HG03064 (cell line): ENCODE results near the gene SLC6A19.

Source experiments
- ATAC-seq: cut with Tn5 transposase; IDR thresholded peaks from one replicate; pipeline ENCODE4 v1.9.1; 2021; ENCODE audit warnings: low read depth; ENCODE audit not compliant: unreplicated experiment

Gene SLC6A19

DNA sequence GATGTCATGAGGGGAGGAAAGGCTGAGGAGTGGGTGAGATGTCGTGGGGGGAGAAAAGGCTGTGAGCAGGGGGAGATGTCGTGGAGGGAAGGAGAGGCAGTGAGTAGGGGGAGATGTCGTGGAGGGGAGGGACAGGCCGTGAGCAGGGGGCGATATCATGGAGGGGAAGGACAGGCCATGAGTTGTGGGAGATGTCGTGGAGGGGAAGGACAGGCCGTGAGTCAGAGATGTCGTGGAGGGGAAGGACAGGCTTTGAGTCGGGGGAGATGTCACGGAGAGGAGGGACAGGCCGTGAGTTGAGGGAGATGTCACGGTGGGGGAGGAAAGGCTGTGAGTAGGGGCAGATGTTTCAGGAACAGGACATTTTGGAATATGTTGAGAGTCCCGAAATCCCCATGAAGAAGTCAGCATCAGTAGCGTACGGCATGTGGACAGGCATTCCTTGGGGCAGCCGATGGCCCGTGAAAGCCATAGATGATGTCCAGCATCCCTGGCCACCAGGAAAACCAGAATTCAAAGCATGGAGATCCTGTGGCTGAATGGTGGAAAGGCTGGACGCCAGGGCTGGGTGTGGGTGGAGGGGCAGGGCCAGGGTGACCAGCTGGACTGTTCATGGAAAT, 8.3 kb upstream of the SLC6A19 start:
- no peak for ATAC-seq

GRCh38 chr5:1193591-1193985, 7.8 kb upstream of the SLC6A19 start:
- ATAC-seq = no peak

- ATAC-seq = no peak
Measured at GRCh38 chr5:1194378-1194777, 7.0 kb upstream of the SLC6A19 start.

DNA sequence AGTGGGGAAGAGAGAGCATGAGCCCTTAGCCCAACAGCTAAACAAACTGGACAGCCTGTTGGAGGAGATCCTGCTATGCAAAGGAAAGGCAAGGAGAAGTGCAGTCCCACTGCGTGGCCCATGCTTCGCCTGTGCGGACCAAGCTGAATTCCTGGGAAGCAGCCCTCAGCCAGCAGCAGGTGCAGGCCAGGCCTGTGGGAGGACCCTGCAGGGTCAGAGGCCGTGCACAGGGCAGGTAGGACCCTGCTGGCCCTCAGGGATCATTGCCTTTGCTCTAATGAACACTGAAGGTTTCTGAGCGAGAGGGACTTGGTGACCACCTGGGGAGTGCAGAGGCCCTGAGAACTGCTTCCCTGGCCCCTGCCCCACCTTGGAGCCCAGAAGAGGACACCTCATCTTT, 6.0 kb upstream of the SLC6A19 start:
- ATAC-seq = no peak

DNA sequence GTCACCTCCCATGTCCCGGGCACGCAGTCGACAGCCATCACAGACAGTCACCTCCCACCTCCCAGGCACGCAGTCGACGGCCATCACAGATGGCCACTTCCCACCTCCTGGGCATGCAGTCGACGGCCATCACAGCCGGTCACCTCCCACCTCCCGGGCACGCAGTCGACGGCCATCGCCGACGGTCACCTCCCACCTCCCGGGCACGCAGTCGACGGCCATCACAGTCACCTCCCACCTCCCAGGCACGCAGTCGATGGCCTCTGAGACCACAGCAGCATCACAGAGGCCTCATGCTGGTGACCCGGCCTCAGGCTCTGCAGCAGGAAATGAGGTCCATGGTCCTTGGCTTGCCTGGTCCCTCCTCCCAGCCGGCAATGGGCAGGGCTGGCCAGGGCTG, 5.5 kb upstream of the SLC6A19 start:
- ATAC-seq = no peak

- ATAC-seq = no peak
Measured at GRCh38 chr5:1196562-1196961, 4.8 kb upstream of the SLC6A19 start.

DNA sequence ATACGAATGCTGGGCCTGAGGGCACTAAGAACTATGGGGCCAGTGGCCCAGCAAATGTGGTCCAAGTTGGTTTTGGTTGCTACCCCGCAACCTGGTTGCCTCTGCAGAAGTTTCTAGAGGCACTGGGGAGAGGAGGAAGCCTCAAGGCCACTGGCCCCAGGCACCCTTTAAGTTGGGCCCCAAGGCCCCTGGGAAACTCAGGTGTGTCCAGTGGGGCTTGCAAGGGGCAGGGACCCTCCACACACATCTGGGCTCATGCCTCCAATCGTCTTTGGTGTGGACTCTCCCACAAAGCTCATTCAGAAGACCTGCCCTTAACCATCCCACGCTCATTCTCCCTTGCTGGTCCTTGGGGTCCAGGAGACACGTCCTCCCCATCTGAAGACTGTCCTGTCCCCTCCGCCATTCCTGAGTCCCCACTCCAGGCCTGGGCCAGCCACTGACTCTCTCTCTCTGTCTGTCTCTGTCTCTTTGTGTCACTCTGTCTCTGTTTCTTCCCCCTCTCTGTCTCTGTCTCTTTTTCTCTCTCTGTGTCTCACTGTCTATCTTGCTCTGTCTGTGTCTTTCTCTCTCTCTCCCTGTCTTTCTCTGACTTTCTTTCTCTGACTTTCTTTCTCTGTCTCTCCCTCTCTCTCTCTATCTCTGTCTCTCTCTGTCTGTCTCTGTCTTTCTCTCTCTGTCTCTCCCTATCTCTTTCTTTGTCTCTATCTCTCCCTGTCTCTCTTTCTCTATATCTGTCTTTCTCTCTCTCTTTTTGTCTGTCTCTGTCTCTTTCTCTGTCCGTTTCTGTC, 3.3 kb upstream of the SLC6A19 start:
- ATAC-seq = no peak

- no peak for ATAC-seq
Measured at GRCh38 chr5:1199340-1199648, 2.1 kb upstream of the SLC6A19 start.

DNA sequence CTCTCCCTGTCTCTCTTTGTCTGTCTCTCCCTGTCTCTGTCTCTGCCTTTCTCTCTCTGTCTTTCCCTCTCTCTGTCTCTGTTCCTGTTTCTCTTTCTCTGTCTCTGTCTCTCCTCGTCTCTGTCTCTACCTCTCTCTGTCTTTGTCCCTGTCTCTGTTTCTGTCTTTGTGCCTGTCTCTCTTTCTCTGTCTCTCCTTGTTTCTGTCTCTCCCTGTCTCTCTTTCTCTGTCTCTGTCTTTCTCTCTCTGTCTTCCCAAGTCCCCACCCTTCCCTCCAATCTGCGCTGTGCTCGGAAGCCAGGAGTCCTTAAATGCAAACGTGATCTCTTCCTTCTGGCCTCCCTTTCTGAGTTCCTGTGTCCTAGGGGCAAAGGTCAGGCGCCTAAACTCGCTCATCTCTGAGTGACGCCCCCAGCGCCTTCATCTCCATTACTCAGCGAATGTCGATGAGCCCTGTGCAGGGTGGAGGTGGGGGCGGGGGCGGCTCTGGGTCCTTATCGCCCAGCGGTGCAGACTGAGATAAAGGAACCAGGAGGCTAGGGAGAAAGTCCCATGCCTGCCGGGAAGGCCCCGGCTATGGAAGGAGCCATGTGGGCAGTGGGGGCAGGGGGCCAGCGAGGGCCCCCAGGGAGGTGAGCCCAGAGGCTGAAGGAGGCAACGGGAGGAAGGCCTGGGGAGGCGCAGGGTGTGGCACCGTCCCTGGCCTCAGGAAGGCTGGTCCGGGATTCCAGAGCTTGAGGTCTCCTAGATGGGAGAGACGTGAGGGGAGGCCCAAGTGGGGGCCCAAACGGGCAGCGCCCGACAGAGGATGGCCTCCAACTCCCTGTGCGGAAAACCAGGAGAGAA, 1.5 kb upstream of the SLC6A19 start:
- ATAC-seq = no peak

GRCh38 chr5:1200495-1201326, 684 bp upstream of the SLC6A19 start:
- ATAC-seq = no peak

DNA sequence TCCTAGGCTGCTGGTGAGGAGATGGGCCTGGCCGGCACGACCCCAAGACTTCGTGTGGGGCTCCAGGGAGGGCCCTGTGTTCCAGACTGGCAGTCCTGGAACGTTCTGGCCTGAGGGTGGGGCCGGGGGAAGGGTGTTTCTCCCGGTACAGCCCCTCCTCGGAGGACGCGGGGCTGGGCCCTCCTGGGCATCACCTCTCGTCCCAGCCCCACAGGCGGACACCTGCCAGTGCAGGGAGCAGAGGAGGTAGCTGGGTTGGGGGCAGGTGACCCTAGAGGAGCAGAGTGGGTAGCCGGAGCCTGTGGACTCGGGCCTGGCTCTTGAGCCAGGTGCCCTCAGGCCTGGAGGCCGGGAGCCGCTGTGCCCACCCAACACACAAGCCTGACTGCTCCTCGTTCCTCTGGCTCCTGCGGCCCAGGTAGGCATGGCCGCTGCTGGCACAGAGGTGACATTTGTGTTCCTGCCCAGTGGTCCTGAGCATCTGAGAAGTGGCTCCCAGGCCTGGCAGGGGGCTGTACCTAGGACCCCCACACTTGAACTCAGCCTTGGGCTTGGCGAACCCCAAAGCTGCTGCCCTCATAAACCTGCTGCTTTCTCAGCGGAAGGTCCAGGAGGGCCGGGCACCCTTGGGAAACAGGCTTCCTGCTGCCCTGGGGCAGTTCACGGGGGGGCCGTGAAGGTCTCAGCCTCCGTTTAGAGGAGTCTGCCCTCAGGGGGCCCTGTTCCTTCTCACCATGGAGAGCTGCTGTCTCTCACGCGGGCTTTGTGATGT, 817 bp downstream of the SLC6A19 start:
- ATAC-seq = no peak

- ATAC-seq = no peak
Measured at GRCh38 chr5:1202798-1203185, 1.4 kb downstream of the SLC6A19 start.

DNA sequence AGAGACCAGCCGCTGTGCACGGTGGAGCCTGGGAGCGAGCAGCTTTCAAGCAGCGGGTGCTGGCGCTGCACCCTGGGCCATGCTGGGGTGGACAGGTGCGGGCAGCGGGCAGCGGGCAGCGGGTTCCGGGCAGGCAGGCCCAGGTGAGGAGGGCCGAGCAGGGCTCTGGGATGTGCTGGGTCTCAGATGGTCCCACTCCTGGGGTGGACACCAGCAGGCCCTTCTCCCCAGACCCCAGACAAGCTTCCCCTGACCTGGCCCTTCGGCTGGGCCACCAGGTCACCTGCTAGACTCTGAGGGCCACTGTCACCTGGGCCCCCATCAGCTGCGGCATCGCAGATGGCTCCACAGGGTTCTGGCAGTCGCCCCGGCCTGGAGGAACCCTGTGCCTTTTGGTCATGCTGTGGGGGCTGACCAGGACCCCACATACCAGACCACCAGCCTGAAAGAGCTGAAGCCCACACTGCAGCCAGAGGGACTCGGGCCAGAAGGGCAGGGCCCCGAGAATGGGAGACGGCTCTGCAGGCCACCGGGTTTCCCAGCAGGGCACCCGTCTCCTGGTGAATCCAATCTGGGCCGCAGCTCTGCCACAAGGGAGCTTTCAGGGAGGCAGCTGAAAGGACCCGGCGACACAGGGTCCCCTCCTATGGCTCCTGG, 2.0 kb downstream of the SLC6A19 start:
- ATAC-seq = no peak

GRCh38 chr5:1203968-1204692, 2.7 kb downstream of the SLC6A19 start:
- ATAC-seq = no peak

- ATAC-seq = no peak
Measured at GRCh38 chr5:1204693-1205242, 3.4 kb downstream of the SLC6A19 start.

- no peak for ATAC-seq
Measured at GRCh38 chr5:1205255-1206180, 4.1 kb downstream of the SLC6A19 start.
